ENCODE results near the gene UGGT1. TPM values are rescaled to one million over a fixed set of nuclear protein-coding genes. Genes with fewer than 3 reads are reported as not detected.

UGGT1 gene
- total RNA-seq, 2 experiments from 2014 or later = 49.8 to 50.1 TPM

DNA sequence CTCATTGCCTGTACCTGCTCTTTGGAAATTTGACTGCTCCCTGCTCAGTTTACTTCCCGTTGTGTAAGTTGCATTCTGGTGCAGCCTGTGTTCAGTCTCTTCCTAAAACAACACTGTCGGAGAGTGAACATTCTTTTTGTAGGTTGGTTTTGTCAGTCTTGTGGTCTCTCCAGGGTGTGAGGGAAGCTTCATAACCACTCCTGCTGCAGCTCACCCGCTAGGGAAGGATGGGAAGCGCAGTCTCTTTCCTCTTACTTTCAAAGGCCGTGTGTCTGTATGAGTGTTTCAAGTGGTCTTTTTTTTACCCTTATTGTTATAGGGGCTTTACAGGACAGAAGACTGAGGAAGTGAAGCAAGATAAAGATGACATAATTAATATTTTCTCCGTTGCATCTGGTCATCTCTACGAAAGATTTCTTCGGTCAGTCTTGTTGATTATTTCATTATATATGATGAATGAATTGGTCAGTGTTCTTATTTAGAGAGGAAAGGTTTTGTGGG lies 87.2 kb downstream of the UGGT1 start:
- no peaks in the 10 kb centered on the region for H3K9me3 Mint-ChIP-seq
- H3K36me3 Mint-ChIP-seq = peaks cover 20% of the 10 kb centered on the region
- DNase-seq = no peak
- no peak overlapping the region for H3K4me3 Mint-ChIP-seq
- H3K27ac Mint-ChIP-seq = no peak overlapping the region
- peaks cover 2% of the 10 kb centered on the region for H3K4me1 Mint-ChIP-seq
- H3K27me3 Mint-ChIP-seq = no peaks in the 10 kb centered on the region

- peak; percentile 46 for DNase-seq
- H3K36me3 Mint-ChIP-seq = peaks cover 14% of the 10 kb centered on the region
- H3K4me3 Mint-ChIP-seq = no peak overlapping the region
- no peak overlapping the region for H3K27ac Mint-ChIP-seq
- H3K27me3 Mint-ChIP-seq = no peaks in the 10 kb centered on the region
- peaks cover 2% of the 10 kb centered on the region for H3K4me1 Mint-ChIP-seq
- H3K9me3 Mint-ChIP-seq = no peaks in the 10 kb centered on the region
Measured at GRCh38 chr2:128178650-128179460, 87.9 kb downstream of the UGGT1 start.

- Mint-ChIP-seq H3K27me3 (no peaks in the 10 kb centered on the region), H3K9me3 (no peaks in the 10 kb centered on the region), H3K4me1 (peaks cover 2% of the 10 kb centered on the region), H3K27ac (no peak overlapping the region), H3K36me3 (peaks cover 15% of the 10 kb centered on the region), H3K4me3 (no peak overlapping the region)
- no peak for DNase-seq
Measured at GRCh38 chr2:128179461-128179755, 88.4 kb downstream of the UGGT1 start.

GRCh38 chr2:128180031-128180430 lies 89.0 kb downstream of the UGGT1 start:
- Mint-ChIP-seq H3K36me3 (peaks cover 21% of the 10 kb centered on the region), H3K4me3 (no peak overlapping the region), H3K27ac (no peak overlapping the region), H3K9me3 (no peaks in the 10 kb centered on the region), H3K4me1 (peaks cover 2% of the 10 kb centered on the region), H3K27me3 (no peaks in the 10 kb centered on the region)
- DNase-seq = no peak

DNA sequence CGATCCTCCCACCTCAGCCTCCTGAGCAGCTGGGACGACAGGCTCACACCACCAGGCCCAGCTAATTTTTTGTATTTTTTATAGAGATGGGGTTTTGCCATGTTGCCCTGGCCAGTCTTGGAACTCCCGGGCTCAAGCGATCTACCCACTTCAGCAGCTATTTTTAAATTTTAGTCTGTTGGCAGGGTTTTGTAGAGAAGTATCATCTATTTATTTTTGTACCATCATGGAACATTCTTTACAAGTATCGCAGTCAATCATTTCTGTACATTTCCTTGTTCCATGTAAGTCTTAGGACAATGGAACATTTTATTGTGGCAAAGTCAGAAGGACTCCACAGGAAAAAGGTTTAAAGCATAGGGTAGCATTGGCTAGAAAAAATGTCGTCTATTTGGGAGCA lies 94.6 kb downstream of the UGGT1 start:
- no peaks in the 10 kb centered on the region for H3K4me1 Mint-ChIP-seq
- no peaks in the 10 kb centered on the region for H3K27me3 Mint-ChIP-seq
- DNase-seq = no peak
- no peak overlapping the region for H3K27ac Mint-ChIP-seq
- no peaks in the 10 kb centered on the region for H3K9me3 Mint-ChIP-seq
- H3K4me3 Mint-ChIP-seq = no peak overlapping the region
- peaks cover 28% of the 10 kb centered on the region for H3K36me3 Mint-ChIP-seq

DNA sequence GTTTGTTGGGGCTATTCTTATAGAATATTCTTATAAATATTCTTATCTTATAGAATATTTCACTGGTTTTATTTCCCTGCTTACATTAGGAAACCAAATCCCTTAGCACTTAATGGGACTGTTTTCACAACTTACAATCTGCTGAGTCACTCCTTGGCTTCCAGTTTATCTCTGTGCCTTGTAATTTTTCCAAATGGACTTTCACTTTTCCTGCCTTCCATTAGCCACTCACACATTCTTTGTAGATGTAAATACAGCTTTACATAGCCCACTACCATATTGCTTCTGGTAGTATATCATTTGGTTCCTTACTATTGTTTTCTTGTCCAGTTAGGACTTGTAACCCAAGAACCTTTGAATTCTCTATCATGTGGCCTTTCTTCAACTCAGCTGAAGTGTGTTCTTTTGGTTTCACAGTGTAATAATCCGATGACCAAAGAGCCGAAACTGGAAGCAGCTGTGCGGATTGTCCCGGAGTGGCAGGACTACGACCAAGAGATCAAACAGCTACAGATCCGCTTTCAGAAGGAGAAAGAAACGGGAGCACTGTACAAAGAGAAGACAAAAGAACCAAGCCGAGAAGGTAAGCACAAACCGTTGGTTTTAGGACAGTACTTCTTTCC lies 96.1 kb downstream of the UGGT1 start:
- Mint-ChIP-seq H3K9me3 (no peaks in the 10 kb centered on the region), H3K36me3 (peaks cover 30% of the 10 kb centered on the region), H3K4me3 (no peak overlapping the region), H3K4me1 (no peaks in the 10 kb centered on the region), H3K27ac (no peak overlapping the region), H3K27me3 (no peaks in the 10 kb centered on the region)
- no peak for DNase-seq

GRCh38 chr2:128195435-128195984 lies 104.5 kb downstream of the UGGT1 start:
- H3K27me3 Mint-ChIP-seq = no peaks in the 10 kb centered on the region
- DNase-seq = no peak
- no peak overlapping the region for H3K4me3 Mint-ChIP-seq
- peaks cover 2% of the 10 kb centered on the region for H3K9me3 Mint-ChIP-seq
- H3K36me3 Mint-ChIP-seq = peaks cover 32% of the 10 kb centered on the region
- peaks cover 26% of the 10 kb centered on the region for H3K4me1 Mint-ChIP-seq
- H3K27ac Mint-ChIP-seq = no peak overlapping the region

GRCh38 chr2:128196026-128196425 lies 105.0 kb downstream of the UGGT1 start:
- no peaks in the 10 kb centered on the region for H3K27me3 Mint-ChIP-seq
- H3K27ac Mint-ChIP-seq = peak overlapping the region; percentile 37
- DNase-seq = no peak
- H3K4me3 Mint-ChIP-seq = no peak overlapping the region
- H3K4me1 Mint-ChIP-seq = peaks cover 26% of the 10 kb centered on the region
- peaks cover 2% of the 10 kb centered on the region for H3K9me3 Mint-ChIP-seq
- peaks cover 31% of the 10 kb centered on the region for H3K36me3 Mint-ChIP-seq

- peaks cover 2% of the 10 kb centered on the region for H3K9me3 Mint-ChIP-seq
- H3K4me3 Mint-ChIP-seq = no peak overlapping the region
- H3K27me3 Mint-ChIP-seq = no peaks in the 10 kb centered on the region
- peaks cover 29% of the 10 kb centered on the region for H3K36me3 Mint-ChIP-seq
- no peak for DNase-seq
- peak overlapping the region; percentile 37 for H3K27ac Mint-ChIP-seq
- peaks cover 26% of the 10 kb centered on the region for H3K4me1 Mint-ChIP-seq
Measured at GRCh38 chr2:128196471-128196931, 105.5 kb downstream of the UGGT1 start.

- Mint-ChIP-seq H3K4me1 (peaks cover 26% of the 10 kb centered on the region), H3K36me3 (peaks cover 26% of the 10 kb centered on the region), H3K27me3 (no peaks in the 10 kb centered on the region), H3K9me3 (peaks cover 2% of the 10 kb centered on the region), H3K4me3 (no peak overlapping the region), H3K27ac (peak overlapping the region; percentile 34)
- DNase-seq = no peak
Measured at GRCh38 chr2:128197059-128197458, 106.1 kb downstream of the UGGT1 start.

DNA sequence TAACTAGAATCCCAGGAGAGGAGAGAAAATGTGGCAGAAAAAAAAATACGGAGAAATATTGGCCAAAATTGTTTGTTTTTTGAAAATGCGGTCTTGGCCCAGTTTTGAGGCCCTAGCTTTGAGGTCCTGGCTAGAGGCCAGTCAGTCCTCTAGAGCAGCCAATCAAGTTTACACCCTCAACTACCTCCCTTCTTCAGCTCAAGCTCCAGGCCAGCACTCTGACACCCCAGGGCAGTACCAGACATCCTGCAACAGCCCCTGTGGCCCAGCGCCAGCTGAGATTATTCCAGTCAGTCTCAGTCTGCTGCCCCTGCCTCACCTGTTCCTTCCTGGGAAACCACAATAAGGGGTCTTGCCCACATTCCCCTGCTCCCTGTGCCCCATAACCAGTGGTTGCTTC lies 107.7 kb downstream of the UGGT1 start:
- no peak for DNase-seq
- H3K9me3 Mint-ChIP-seq = peaks cover 2% of the 10 kb centered on the region
- H3K4me1 Mint-ChIP-seq = peaks cover 26% of the 10 kb centered on the region
- H3K4me3 Mint-ChIP-seq = no peak overlapping the region
- H3K27me3 Mint-ChIP-seq = no peaks in the 10 kb centered on the region
- no peak overlapping the region for H3K27ac Mint-ChIP-seq
- peaks cover 20% of the 10 kb centered on the region for H3K36me3 Mint-ChIP-seq

DNA sequence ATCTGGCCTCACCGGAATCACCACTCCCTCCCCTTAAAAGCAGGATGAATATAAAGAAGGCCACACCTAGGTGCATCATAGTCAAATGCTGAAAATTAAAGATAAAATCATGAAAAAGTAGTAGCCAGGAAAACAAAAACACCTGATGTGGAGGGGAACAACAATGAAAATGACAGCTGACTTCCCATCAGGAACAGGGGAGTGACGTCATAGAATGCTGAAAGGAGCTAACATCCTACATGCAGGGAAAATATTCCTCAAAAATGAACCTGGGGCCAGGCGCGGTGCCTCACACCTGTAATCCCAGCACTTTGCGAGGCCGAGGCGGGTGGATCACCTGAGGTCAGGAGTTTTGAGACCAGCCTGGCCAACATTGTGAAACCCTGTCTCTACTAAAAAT lies 108.1 kb downstream of the UGGT1 start:
- Mint-ChIP-seq H3K27me3 (no peaks in the 10 kb centered on the region), H3K36me3 (peaks cover 20% of the 10 kb centered on the region), H3K4me3 (no peak overlapping the region), H3K27ac (no peak overlapping the region), H3K9me3 (peaks cover 2% of the 10 kb centered on the region), H3K4me1 (peaks cover 26% of the 10 kb centered on the region)
- no peak for DNase-seq

- Mint-ChIP-seq H3K4me3 (no peak overlapping the region), H3K4me1 (no peaks in the 10 kb centered on the region), H3K36me3 (no peaks in the 10 kb centered on the region), H3K27me3 (no peaks in the 10 kb centered on the region), H3K9me3 (peaks cover 2% of the 10 kb centered on the region), H3K27ac (no peak overlapping the region)
- no peak for DNase-seq
Measured at GRCh38 chr2:128202791-128203190, 111.8 kb downstream of the UGGT1 start.

GRCh38 chr2:128206245-128206644 lies 115.2 kb downstream of the UGGT1 start:
- no peak for DNase-seq
- Mint-ChIP-seq H3K4me3 (no peak overlapping the region), H3K36me3 (no peaks in the 10 kb centered on the region), H3K27ac (no peak overlapping the region), H3K27me3 (no peaks in the 10 kb centered on the region), H3K9me3 (peaks cover 2% of the 10 kb centered on the region), H3K4me1 (no peaks in the 10 kb centered on the region)

DNA sequence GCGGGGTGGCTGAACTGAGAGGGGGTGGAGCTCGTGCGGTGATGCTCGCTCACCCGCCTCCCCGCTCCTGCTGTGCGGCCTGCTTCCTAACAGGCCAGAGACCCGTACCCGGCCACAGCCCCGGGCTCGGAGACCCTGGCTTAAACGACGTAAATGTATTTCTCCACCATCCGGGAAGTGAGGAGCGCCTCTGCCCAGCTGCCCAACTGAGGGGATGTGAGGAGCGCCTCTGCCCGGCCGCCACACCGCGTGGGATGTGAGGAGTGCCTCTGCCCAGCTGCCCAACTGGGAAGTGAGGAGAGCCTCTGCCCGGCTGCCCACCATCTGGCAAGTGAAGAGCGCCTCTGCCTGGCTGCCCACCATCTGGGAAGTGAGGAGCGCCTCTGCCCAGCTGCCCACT lies 117.0 kb downstream of the UGGT1 start:
- Mint-ChIP-seq H3K4me3 (no peak overlapping the region), H3K36me3 (no peaks in the 10 kb centered on the region), H3K27ac (no peak overlapping the region), H3K4me1 (no peaks in the 10 kb centered on the region), H3K27me3 (no peaks in the 10 kb centered on the region), H3K9me3 (peaks cover 2% of the 10 kb centered on the region)
- no peak for DNase-seq
